Measurements from ENCODE around the gene BRSK2.

Gene BRSK2

DNA sequence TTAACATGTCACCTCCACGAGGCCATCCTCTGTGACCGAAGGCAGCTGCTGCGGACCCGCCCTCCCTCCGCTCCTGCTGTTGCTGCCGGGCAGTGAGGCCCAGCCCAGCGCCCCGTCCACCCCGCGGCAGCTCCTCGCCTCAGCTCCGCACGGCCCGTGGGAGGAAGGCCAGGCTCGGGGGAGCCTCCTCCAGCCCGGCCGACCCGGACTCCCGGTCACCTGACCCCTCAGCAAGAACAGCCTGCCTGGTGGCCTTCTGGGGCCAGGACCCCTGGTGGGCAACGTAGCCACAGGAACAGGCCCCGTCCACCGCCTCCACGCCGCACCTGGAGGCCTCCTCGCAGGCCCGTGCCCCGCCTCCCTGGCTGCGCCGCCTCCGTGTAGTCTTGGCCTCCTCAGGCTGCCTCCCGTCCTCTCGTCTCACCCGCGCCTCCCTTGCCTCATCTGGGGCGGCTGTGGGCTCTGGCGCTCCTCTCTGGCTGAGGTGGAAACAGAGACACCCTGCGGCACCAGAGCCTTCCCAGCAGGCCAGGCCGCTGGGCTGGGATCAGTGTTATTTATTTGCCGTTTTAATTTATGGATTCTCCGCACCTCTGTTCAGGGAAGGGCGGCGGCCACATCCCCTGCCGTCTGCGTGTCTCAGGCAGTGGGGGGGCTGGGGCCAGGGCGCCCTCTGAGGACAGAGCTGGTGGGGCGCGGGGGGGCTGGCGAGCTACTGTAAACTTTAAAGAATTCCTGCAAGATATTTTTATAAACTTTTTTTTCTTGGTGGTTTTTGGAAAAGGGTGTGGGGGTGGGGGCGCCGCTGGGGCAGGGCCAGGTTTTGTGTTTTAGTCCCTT lies 71.5 kb downstream of the BRSK2 start:
- in situ Hi-C loops (cut with HindIII; ENCODE audit: low sequenced_read_pairs): no loop called here

DNA sequence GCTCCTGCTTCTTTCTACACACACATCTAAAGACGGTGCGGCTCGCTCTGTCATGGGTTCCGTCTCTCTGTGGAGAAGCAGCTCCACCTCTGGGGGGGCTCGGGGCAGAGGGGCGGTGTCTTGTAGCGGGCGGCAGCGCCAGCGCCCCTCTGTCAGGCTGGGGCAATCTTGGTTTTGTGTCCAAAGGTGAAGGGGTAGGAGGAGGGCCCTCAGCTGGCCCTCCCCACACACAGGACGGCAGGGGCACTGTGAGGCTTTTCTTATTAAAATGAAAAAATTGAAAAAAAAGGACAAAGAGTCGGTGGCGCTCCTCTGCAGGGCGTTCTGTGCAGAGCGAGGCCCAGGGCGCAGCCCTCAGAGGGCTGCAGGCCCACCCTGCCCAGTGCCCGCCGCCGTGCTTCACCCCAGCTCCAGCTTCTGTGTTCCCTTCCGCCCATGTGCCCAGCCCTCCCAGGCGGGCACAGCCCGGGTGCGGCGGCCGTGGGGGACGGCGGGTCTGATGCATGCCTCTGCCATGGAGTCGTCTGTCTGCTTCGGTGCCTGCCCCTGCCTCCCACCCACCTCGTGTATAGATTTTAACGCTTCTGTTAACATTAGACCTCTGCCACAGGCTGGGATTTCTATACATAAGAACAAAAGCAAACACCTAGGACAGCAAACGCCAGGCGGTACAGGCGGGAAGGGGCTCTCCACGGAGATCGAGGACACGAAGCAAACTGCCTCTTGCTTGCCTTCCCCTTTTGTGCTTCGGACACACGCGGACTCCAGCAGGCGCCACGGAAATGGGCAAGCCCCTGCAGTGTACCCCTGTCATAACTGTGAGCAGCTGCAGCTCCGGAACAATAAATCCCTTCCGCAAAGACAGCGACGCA lies 72.3 kb downstream of the BRSK2 start:
- in situ Hi-C loops (cut with HindIII; ENCODE audit: low sequenced_read_pairs): no loop called here

GRCh38 chr11:1462698-1462975 lies 72.9 kb downstream of the BRSK2 start:
- in situ Hi-C loops (cut with HindIII; ENCODE audit: low sequenced_read_pairs): no loop called here

GRCh38 chr11:1463056-1463455 lies 73.3 kb downstream of the BRSK2 start:
- in situ Hi-C loops (cut with HindIII; ENCODE audit: low sequenced_read_pairs): no loop called here

DNA sequence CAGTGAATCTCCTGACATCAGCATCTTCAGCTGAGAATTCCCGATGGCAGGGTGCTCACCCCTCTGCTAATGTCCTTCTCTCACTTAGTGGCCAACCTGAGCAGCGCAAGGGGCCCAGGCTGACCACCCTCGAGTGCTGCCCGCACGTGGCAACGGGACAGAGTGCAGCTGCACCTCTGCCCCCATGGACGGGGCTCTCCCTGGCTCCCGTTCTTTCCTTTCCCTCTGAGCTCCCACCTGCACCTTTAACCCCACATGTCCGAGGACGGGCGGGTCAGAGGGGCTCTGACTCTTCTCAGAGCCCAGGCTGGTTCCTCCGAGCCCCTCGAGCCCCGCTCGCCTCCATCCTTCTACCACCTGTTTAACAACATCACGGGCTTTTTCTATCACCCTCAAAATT lies 77.0 kb downstream of the BRSK2 start:
- in situ Hi-C loops (cut with HindIII; ENCODE audit: low sequenced_read_pairs): no loop called here

- in situ Hi-C loops (cut with HindIII; ENCODE audit: low sequenced_read_pairs): no loop called here
Measured at GRCh38 chr11:1467270-1467669, 77.5 kb downstream of the BRSK2 start.

- in situ Hi-C loops (cut with HindIII; ENCODE audit: low sequenced_read_pairs): no loop called here
Measured at GRCh38 chr11:1468002-1468401, 78.3 kb downstream of the BRSK2 start.

GRCh38 chr11:1468473-1469066 lies 78.8 kb downstream of the BRSK2 start:
- in situ Hi-C loops (cut with HindIII; ENCODE audit: low sequenced_read_pairs): no loop called here

DNA sequence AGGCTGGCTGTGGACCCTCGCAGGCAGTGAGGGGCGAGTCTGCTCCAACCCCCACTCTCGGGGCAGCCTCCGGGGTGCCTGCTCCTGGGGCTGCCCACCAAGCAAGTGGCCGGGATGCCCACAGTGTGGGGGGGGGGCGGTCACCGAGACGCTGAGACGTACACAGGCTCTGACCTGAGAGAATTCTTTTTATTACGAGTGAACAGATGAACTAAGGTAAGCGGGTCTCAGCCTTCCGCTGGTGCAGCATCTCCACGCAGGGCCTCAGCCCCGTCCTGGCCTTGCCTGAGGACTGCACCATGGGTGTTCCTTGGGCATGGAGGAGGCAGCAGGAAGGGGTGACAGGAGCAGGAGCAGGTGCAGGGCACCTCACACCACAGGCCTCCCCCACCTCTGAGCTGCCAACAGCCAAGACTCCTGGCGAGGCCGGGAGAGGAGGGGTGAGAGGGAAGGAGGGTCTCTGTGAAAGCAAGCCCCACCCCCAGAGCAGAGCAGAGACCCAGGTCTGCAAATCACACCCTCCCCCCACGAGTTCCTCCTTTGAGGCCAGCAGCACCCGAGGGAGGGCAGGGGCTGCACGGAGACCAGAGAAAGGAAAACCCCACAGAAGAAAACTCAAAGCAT lies 79.7 kb downstream of the BRSK2 start:
- in situ Hi-C loops (cut with HindIII; ENCODE audit: low sequenced_read_pairs): no loop called here

DNA sequence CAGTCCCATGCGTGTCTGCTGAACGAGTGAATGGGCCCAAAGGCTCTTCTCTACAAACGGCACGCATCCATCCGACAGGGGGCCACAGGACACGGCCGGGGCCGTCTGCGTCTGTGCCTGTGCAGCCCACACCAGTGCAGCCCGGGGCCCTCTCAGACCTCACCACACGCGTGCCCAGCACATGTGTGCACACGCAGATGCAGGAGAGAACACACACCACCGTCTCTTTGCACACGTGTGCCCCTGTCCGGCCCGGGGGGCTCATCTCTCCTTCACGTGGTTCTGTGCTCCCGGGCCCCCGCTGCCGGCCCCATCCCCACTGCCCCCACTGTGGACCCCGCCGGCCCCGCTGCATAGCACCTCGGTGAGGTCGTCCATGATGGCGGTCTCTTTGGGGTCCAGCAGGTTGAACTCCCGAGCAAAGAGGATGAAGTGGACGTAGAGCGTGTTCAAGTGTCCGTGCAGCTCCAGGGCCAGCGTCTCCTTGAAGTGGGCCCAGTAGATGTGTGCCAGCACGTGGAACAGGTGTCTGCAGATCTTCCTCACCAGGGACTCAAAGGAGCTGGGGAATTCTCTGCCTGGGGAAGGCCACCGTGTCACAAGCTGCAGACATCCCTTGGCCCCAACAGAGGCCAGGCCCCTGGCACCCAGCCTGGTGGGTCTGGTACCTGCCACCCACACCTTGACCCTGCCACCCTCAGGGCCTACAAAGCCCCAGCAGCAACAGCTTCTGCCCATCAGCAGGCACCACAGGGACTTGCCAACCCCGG lies 80.4 kb downstream of the BRSK2 start:
- in situ Hi-C loops (cut with HindIII; ENCODE audit: low sequenced_read_pairs): no loop called here

GRCh38 chr11:1470681-1471611 lies 81.2 kb downstream of the BRSK2 start:
- in situ Hi-C loops (cut with HindIII; ENCODE audit: low sequenced_read_pairs): no loop called here

- in situ Hi-C loops (cut with HindIII; ENCODE audit: low sequenced_read_pairs): no loop called here
Measured at GRCh38 chr11:1471736-1472135, 82.0 kb downstream of the BRSK2 start.

- in situ Hi-C loops (cut with HindIII; ENCODE audit: low sequenced_read_pairs): no loop called here
Measured at GRCh38 chr11:1472180-1473005, 82.7 kb downstream of the BRSK2 start.

GRCh38 chr11:1473011-1473628 lies 83.4 kb downstream of the BRSK2 start:
- in situ Hi-C loops (cut with HindIII; ENCODE audit: low sequenced_read_pairs): no loop called here

DNA sequence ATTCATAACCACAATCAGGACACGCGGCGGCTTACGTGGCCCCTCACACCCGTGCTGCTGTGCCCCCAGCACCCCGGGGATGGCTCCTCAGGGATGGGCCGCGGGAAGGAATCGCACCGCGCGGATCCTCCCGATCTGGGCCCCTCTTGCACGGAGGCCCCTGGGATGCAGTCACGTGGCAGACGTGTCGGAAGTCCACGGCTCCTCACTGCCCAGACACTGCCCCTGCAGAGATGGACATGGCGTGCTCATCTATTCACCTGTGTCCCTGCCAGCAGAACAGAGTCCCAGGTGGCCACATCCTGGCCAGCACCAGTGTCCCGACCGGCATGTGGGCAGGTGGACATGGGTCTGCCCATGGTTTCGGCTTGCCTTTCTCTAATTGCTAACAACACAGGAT lies 84.1 kb downstream of the BRSK2 start:
- in situ Hi-C loops (cut with HindIII; ENCODE audit: low sequenced_read_pairs): no loop called here

GRCh38 chr11:1475841-1476240 lies 86.1 kb downstream of the BRSK2 start:
- in situ Hi-C loops (cut with HindIII; ENCODE audit: low sequenced_read_pairs): no loop called here

- in situ Hi-C loops (cut with HindIII; ENCODE audit: low sequenced_read_pairs): no loop called here
Measured at GRCh38 chr11:1476940-1477736, 87.4 kb downstream of the BRSK2 start.
